ENCODE measurements around the gene ACTL8. TPM values are rescaled to one million over a fixed set of nuclear protein-coding genes. Genes with fewer than 3 reads are reported as not detected.

ACTL8 gene
- total and polyA plus RNA-seq, 2 of the 4 experiments (the other 2 are of a cell fraction): under 0.01 to 0.07 TPM

GRCh38 chr1:17851056-17851455, 95.9 kb downstream of the ACTL8 start:
- Histone ChIP-seq H2AK9ac (replicated peaks; ENCODE audit: low read depth, low read length, poor library complexity) (no peak overlapping the region), H3K4me3 (ENCODE audit: insufficient read depth, low read depth, low read length) (no peak overlapping the region), H3K14ac (replicated peaks; ENCODE audit: low read depth, low read length) (no peak overlapping the region), H2BK15ac (ENCODE audit: low read depth, low read length) (no peak overlapping the region), H3K9me1 (ENCODE audit: insufficient read depth, low read length) (no peaks in the 10 kb centered on the region), H3K9ac (ENCODE audit: low read depth, low read length) (no peak overlapping the region), H4K20me1 (ENCODE audit: insufficient read depth, low read length) (no peaks in the 10 kb centered on the region), H3K4me2 (ENCODE audit: low read depth, low read length) (no peak overlapping the region), H3K56ac (ENCODE audit: extremely low read depth, insufficient read depth, low read length) (no peak overlapping the region), H3K4ac (ENCODE audit: low read depth, low read length) (no peak overlapping the region), H3K23ac (ENCODE audit: low read depth, low read length) (no peak overlapping the region), H3K36me3 (ENCODE audit: control insufficient read depth, insufficient read depth, low read length) (no peaks in the 10 kb centered on the region), H3K4me1 (ENCODE audit: control insufficient read depth, insufficient read depth, low read length) (no peaks in the 10 kb centered on the region), H2BK20ac (ENCODE audit: low read depth, low read length) (no peak overlapping the region), H2AK5ac (ENCODE audit: low read depth, low read length) (no peak overlapping the region), H3K27me3 (ENCODE audit: control insufficient read depth, insufficient read depth, low read length) (peaks cover 11% of the 10 kb centered on the region), H2BK5ac (ENCODE audit: low read depth, low read length, poor library complexity, severe bottlenecking) (no peak overlapping the region), H3K79me1 (ENCODE audit: low read depth in 1 of 2, low read length in 2 of 2) (no peaks in the 10 kb centered on the region), H3K18ac (ENCODE audit: low read depth, low read length) (no peak overlapping the region), H2BK120ac (ENCODE audit: low read depth, low read length) (no peak overlapping the region), H2AFZ (replicated peaks; ENCODE audit: low read length, poor library complexity) (no peak overlapping the region), H3K9me3 (ENCODE audit: control insufficient read depth, insufficient read depth, low read length) (no peaks in the 10 kb centered on the region), H4K8ac (ENCODE audit: low read depth in 2 of 2, low read length in 2 of 2) (no peak overlapping the region), H4K5ac (ENCODE audit: low read depth, low read length) (no peak overlapping the region), H4K91ac (ENCODE audit: insufficient read depth, low read depth, low read length) (no peak overlapping the region), H3K27ac (ENCODE audit: insufficient read depth, low read length) (no peak overlapping the region)
- intact Hi-C loops (cut with micrococcal nuclease) (no loop called here), in situ Hi-C loops (cut with MboI; ENCODE audit: low sequenced_read_pairs) (no loop called here), dilution Hi-C loops (cut with HindIII; ENCODE audit: low sequenced_read_pairs, unreplicated experiment) (no loop called here)
- TF ChIP-seq CTCF (conservative IDR thresholded peaks at IDR 0.05; ENCODE audit: low read depth, low read length) (no peak), MAZ (IDR thresholded peaks at IDR 0.05; ENCODE audit: borderline replicate concordance, low read depth, low read length) (no peak), FOS (IDR thresholded peaks at IDR 0.05; ENCODE audit: low read depth, low read length) (no peak), CEBPB (IDR thresholded peaks at IDR 0.05; ENCODE audit: low read depth, low read length) (no peak), MXI1 (IDR thresholded peaks at IDR 0.05; ENCODE audit: borderline replicate concordance, low read depth, low read length) (no peak), CHD1 (IDR thresholded peaks at IDR 0.05; ENCODE audit: low read depth, low read length) (no peak), RFX5 (IDR thresholded peaks at IDR 0.05; ENCODE audit: low read depth, low read length) (no peak), MAFK (IDR thresholded peaks at IDR 0.05; ENCODE audit: low read depth, low read length) (no peak), NFE2L2 (IDR thresholded peaks at IDR 0.05; ENCODE audit: low read depth, low read length) (no peak), USF2 (IDR thresholded peaks at IDR 0.05; ENCODE audit: low read depth, low read length) (no peak), RAD21 (IDR thresholded peaks at IDR 0.05; ENCODE audit: low read length) (no peak), ELK1 (IDR thresholded peaks at IDR 0.05; ENCODE audit: borderline replicate concordance, low read depth, low read length) (no peak), POLR2A (IDR thresholded peaks at IDR 0.05; ENCODE audit: low read depth, low read length) (no peak), SMC3 (IDR thresholded peaks at IDR 0.05; ENCODE audit: low read depth, low read length) (no peak), RCOR1 (IDR thresholded peaks at IDR 0.05; ENCODE audit: insufficient replicate concordance, low read length) (no peak), BHLHE40 (IDR thresholded peaks at IDR 0.05; ENCODE audit: low read depth, low read length) (no peak)
- ATAC-seq (ENCODE audit: low read depth) (no peak), DNase-seq (no peak)
- BruUV-seq (replicated peaks): no TSS peak
- CTCF ChIA-PET: interaction anchor here (1.4 kb wide), 1 partner anchor 14 kb away, joined by 3 read pairs; no protein-coding TSS in a partner anchor
- 44% methylated on average over 1 of the region's 8 CpGs; no CpG with 5 or more reads in 1 of the 2 experiments for WGBS, 2 experiments (ENCODE audit: extremely low coverage in 2 of 2, insufficient read length in 1 of 2)
- POLR2A ChIA-PET (ENCODE audit: unreplicated experiment): no interaction called here

Measured in IMR-90 (cell line).